ENCODE measurements around the gene CSRP1. TPM values are rescaled to one million over a fixed set of nuclear protein-coding genes. Genes with fewer than 3 reads are reported as not detected.

The CSRP1 gene
- total and polyA plus RNA-seq, 2 of the 13 experiments (the other 11 are each of a cell fraction or from before 2014, with no cell fraction given), result 17.7 to 68.9 TPM

GRCh38 chr1:201506557-201507359 lies at the start of gene CSRP1 (continued):
- peak; percentile 60 for TF ChIP-seq ZNF407 (CRISPR knock-in tag; IDR thresholded peaks at IDR 0.05; ENCODE audit: not compliant biosample characterization)
- peak; percentile 76 for TF ChIP-seq MAX (IDR thresholded peaks at IDR 0.05)
- TF ChIP-seq ZSCAN21 (CRISPR knock-in tag; IDR thresholded peaks at IDR 0.05; ENCODE audit: borderline replicate concordance), result peak; percentile 70; the same call in 1 of the 2 replicates
- no peak for TF ChIP-seq ZNF816 (CRISPR knock-in tag; IDR thresholded peaks at IDR 0.05; ENCODE audit: borderline replicate concordance)
- peak; percentile 46; the same call in 1 of the 2 replicates for TF ChIP-seq ZNF776 (CRISPR knock-in tag; IDR thresholded peaks at IDR 0.05)
- TF ChIP-seq ZNF331 (CRISPR knock-in tag; IDR thresholded peaks at IDR 0.05), result peak; percentile 12; the same call in 1 of the 2 replicates
- TF ChIP-seq ZNF770 (CRISPR knock-in tag; IDR thresholded peaks at IDR 0.05), result 0 out of 2 replicates have a peak, but pooled peaks have one; percentile 14
- 0 out of 2 replicates have a peak, but pooled peaks have one; percentile 4 for TF ChIP-seq FOXO1 (CRISPR knock-in tag; IDR thresholded peaks at IDR 0.05)
- no peak for TF ChIP-seq WIZ (CRISPR knock-in tag; IDR thresholded peaks at IDR 0.05)
- TF ChIP-seq HES4 (CRISPR knock-in tag; IDR thresholded peaks at IDR 0.05; ENCODE audit: borderline replicate concordance), result peak; percentile 75; the same call in 1 of the 2 replicates
- peak; percentile 52; the same call in 1 of the 2 replicates for TF ChIP-seq ZNF709 (CRISPR knock-in tag; IDR thresholded peaks at IDR 0.05)
- peak; percentile 54 for TF ChIP-seq MED8 (CRISPR knock-in tag; IDR thresholded peaks at IDR 0.05; ENCODE audit: insufficient replicate concordance)
- TF ChIP-seq ZNF34 (CRISPR knock-in tag; IDR thresholded peaks at IDR 0.05; ENCODE audit: borderline replicate concordance), result peak; percentile 55; the same call in 1 of the 2 replicates
- 0 out of 2 replicates have a peak, but pooled peaks have one; percentile 29 for TF ChIP-seq BHLHE40 (IDR thresholded peaks at IDR 0.05; ENCODE audit: low read length)
- no peak for TF ChIP-seq NCOA1 (CRISPR knock-in tag; IDR thresholded peaks at IDR 0.05)
- TF ChIP-seq CCDC6 (CRISPR knock-in tag; IDR thresholded peaks at IDR 0.05), result 0 out of 2 replicates have a peak, but pooled peaks have one; percentile 25
- 0 out of 2 replicates have a peak, but pooled peaks have one; percentile 22 for TF ChIP-seq TARDBP (CRISPR knock-in tag; IDR thresholded peaks at IDR 0.05)
